ENCODE data around the gene TXNDC2.
"Not testable (repeated sequence)": the region's sequence is repeated elsewhere in the genome, so short reads cannot be mapped to it uniquely, and the experiment has no call there.

TXNDC2 gene

GRCh38 chr18:9885170-9886004, at the start of gene TXNDC2:
TSS of gene TXNDC2 (plus strand) at chr18:9885973. CDS start at chr18:9886681, 708 bp downstream.
- DNase-seq = no peak

GRCh38 chr18:9838144-9838877, 47.5 kb upstream of the TXNDC2 start:
- peak; percentile 54 for DNase-seq

- DNase-seq = peak; percentile 35
Observed at GRCh38 chr18:9839211-9839610, 46.6 kb upstream of the TXNDC2 start.

- DNase-seq = peak; percentile 44
Observed at GRCh38 chr18:9839853-9840252, 45.9 kb upstream of the TXNDC2 start.

GRCh38 chr18:9841752-9842151, 44.0 kb upstream of the TXNDC2 start:
- no peak for DNase-seq

GRCh38 chr18:9842448-9842847, 43.3 kb upstream of the TXNDC2 start:
- DNase-seq = no peak

GRCh38 chr18:9845256-9845655, 40.5 kb upstream of the TXNDC2 start:
- DNase-seq = no peak

GRCh38 chr18:9846162-9846925, 39.4 kb upstream of the TXNDC2 start:
- no peak for DNase-seq

- no peak for DNase-seq
Observed at GRCh38 chr18:9848170-9848879, 37.4 kb upstream of the TXNDC2 start.

GRCh38 chr18:9849407-9850283, 36.1 kb upstream of the TXNDC2 start:
- DNase-seq = no peak

- no peak for DNase-seq
Observed at GRCh38 chr18:9850309-9850708, 35.5 kb upstream of the TXNDC2 start.

GRCh38 chr18:9851511-9851910, 34.3 kb upstream of the TXNDC2 start:
- DNase-seq = no peak

- no peak for DNase-seq
Observed at GRCh38 chr18:9852266-9853081, 33.3 kb upstream of the TXNDC2 start.

- DNase-seq = no peak
Observed at GRCh38 chr18:9854801-9855676, 30.7 kb upstream of the TXNDC2 start.

GRCh38 chr18:9855681-9856080, 30.1 kb upstream of the TXNDC2 start:
- no peak for DNase-seq

- DNase-seq = no peak
Observed at GRCh38 chr18:9856092-9856491, 29.7 kb upstream of the TXNDC2 start.

GRCh38 chr18:9857479-9857998, 28.2 kb upstream of the TXNDC2 start:
- DNase-seq = not testable (repeated sequence)

GRCh38 chr18:9858642-9859041, 27.1 kb upstream of the TXNDC2 start:
- no peak for DNase-seq

GRCh38 chr18:9859232-9859631, 26.5 kb upstream of the TXNDC2 start:
- no peak for DNase-seq
